ENCODE measurements around the gene FBXO5.
A peak's percentile ranks its signal among the peaks of the same experiment; 100 is the strongest.

Gene FBXO5

DNA sequence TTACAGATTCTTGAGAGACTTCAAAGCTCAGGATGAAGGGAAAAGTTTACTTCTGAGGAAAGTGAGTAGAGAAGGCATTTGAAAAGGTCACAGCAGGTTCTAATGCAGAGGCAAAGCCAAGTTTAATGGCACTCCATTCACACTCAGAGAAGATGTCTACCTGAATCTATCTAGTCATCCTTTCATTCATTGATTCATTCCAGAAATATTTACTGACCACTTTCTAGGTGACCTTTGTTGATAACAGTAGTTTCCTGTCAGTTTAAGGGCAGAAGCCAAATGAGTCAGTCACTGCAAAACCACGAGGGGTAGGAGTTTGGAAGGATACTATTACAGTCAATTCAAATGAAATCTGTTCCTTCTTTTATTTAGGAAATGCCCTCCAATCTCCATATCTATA, 30.8 kb downstream of the FBXO5 start:
- Histone ChIP-seq H3K9me3 (ENCODE audit: insufficient read depth, low read depth, low read length) (no peaks in the 10 kb centered on the region), H3K9me2 (replicated peaks; ENCODE audit: low read depth, low read length) (no peaks in the 10 kb centered on the region), H3F3A (ENCODE audit: low read depth) (no peaks in the 10 kb centered on the region), H3K27me3 (ENCODE audit: insufficient read depth, low read length, poor library complexity, severe bottlenecking) (no peaks in the 10 kb centered on the region), H3K79me2 (ENCODE audit: insufficient read depth, low read length) (no peaks in the 10 kb centered on the region), H3K9ac (ENCODE audit: low read depth, low read length, poor library complexity, severe bottlenecking) (no peak overlapping the region), H3K36me3 (ENCODE audit: insufficient read depth, low read length) (no peaks in the 10 kb centered on the region), H3K4me3 (ENCODE audit: low read length, poor library complexity, severe bottlenecking) (no peak overlapping the region), H3K4me1 (ENCODE audit: insufficient read depth, low read length, poor library complexity, severe bottlenecking) (peaks cover 6% of the 10 kb centered on the region), H4K20me1 (ENCODE audit: insufficient read depth, low read length, poor library complexity, severe bottlenecking) (no peaks in the 10 kb centered on the region), H2AFZ (ENCODE audit: low read length) (no peak overlapping the region), H3K4me2 (ENCODE audit: low read depth, low read length, poor library complexity, severe bottlenecking) (no peak overlapping the region)
- TF ChIP-seq, protein P1, sequence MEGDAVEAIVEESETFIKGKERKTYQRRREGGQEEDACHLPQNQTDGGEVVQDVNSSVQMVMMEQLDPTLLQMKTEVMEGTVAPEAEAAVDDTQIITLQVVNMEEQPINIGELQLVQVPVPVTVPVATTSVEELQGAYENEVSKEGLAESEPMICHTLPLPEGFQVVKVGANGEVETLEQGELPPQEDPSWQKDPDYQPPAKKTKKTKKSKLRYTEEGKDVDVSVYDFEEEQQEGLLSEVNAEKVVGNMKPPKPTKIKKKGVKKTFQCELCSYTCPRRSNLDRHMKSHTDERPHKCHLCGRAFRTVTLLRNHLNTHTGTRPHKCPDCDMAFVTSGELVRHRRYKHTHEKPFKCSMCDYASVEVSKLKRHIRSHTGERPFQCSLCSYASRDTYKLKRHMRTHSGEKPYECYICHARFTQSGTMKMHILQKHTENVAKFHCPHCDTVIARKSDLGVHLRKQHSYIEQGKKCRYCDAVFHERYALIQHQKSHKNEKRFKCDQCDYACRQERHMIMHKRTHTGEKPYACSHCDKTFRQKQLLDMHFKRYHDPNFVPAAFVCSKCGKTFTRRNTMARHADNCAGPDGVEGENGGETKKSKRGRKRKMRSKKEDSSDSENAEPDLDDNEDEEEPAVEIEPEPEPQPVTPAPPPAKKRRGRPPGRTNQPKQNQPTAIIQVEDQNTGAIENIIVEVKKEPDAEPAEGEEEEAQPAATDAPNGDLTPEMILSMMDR (conservative IDR thresholded peaks at IDR 0.05; ENCODE audit: low read length): no peak
- no peak for TF ChIP-seq EZH2phosphoT487 (IDR thresholded peaks at IDR 0.05; ENCODE audit: borderline replicate concordance)

DNA sequence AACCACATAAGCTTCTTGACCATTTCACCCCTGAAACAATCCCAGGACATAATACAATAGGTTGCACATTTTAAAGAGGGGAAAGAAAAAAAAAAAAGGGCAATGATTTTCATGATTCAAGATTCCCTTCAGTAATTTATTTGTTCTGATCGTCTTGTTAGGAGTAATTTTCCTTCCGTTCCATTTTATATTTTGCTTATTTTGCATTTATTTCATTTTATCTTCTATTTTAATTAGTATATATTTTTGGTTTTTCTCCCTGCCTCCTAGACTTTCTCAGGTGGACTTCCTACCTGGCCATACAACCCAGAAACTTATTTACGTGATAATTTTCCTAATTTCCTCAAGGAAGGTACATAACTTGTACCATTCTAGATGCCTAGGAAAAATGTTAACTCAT, 32.6 kb downstream of the FBXO5 start:
- Histone ChIP-seq H3K9me2 (replicated peaks; ENCODE audit: low read depth, low read length) (no peaks in the 10 kb centered on the region), H4K20me1 (ENCODE audit: insufficient read depth, low read length, poor library complexity, severe bottlenecking) (no peaks in the 10 kb centered on the region)
- TF ChIP-seq EZH2phosphoT487 (IDR thresholded peaks at IDR 0.05; ENCODE audit: borderline replicate concordance): no peak
- TF ChIP-seq, protein P1 (conservative IDR thresholded peaks at IDR 0.05; ENCODE audit: low read length): no peak

DNA sequence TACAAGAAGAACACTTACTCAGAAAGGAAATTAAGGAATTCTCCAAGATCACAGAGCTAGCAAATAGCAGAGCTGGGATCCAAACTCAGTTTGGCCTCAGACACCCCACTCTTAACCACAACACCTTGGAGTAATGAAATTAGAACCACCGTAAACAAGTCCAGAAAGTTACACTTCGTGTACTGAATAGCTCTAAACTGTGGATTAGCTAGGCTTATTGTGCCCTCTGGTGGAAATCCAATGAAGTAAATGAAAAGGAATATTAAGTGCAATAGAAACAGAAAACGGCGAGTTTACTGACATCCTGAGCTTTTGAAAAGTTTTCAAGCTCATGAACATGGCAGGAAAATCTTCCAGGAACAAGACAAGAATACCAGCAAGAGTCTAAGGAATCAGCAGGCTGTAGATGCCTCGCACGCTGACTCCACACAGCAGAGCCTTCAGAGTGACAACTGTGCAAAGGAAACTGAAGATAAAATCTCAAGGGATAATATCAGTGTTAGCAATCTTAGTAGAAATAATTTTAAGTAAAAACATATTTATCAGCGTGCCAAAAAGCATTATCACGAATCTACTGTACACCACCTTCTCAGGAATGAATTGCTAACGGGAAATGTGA, 34.6 kb downstream of the FBXO5 start:
- peaks cover 6% of the 10 kb centered on the region for H3K4me1 ChIP-seq (ENCODE audit: insufficient read depth, low read length, poor library complexity, severe bottlenecking)
- peak overlapping the region; percentile 57 for H3K4me3 ChIP-seq (ENCODE audit: low read length, poor library complexity, severe bottlenecking)
- H3F3A ChIP-seq (ENCODE audit: low read depth): no peaks in the 10 kb centered on the region
- H3K4me2 ChIP-seq (ENCODE audit: low read depth, low read length, poor library complexity, severe bottlenecking): peak overlapping the region; percentile 62
- no peak overlapping the region for H3K9ac ChIP-seq (ENCODE audit: low read depth, low read length, poor library complexity, severe bottlenecking)
- peak overlapping the region; percentile 87 for H2AFZ ChIP-seq (ENCODE audit: low read length)
- H3K36me3 ChIP-seq (ENCODE audit: insufficient read depth, low read length): no peaks in the 10 kb centered on the region
- H3K79me2 ChIP-seq (ENCODE audit: insufficient read depth, low read length): no peaks in the 10 kb centered on the region
- no peaks in the 10 kb centered on the region for H3K27me3 ChIP-seq (ENCODE audit: insufficient read depth, low read length, poor library complexity, severe bottlenecking)
- H3K9me2 ChIP-seq (replicated peaks; ENCODE audit: low read depth, low read length): no peaks in the 10 kb centered on the region
- H3K9me3 ChIP-seq (ENCODE audit: insufficient read depth, low read depth, low read length): no peaks in the 10 kb centered on the region
- no peaks in the 10 kb centered on the region for H4K20me1 ChIP-seq (ENCODE audit: insufficient read depth, low read length, poor library complexity, severe bottlenecking)
- TF ChIP-seq, protein P1 (conservative IDR thresholded peaks at IDR 0.05; ENCODE audit: low read length): peak; percentile 94
- TF ChIP-seq EZH2phosphoT487 (IDR thresholded peaks at IDR 0.05; ENCODE audit: borderline replicate concordance): no peak

More for the DNA sequence above, 32.6 kb downstream of the FBXO5 start:
- Histone ChIP-seq H3K4me1 (ENCODE audit: insufficient read depth, low read length, poor library complexity, severe bottlenecking) (peaks cover 6% of the 10 kb centered on the region), H3K9me3 (ENCODE audit: insufficient read depth, low read depth, low read length) (no peaks in the 10 kb centered on the region), H3K9ac (ENCODE audit: low read depth, low read length, poor library complexity, severe bottlenecking) (no peak overlapping the region), H3K4me3 (ENCODE audit: low read length, poor library complexity, severe bottlenecking) (no peak overlapping the region), H3K4me2 (ENCODE audit: low read depth, low read length, poor library complexity, severe bottlenecking) (no peak overlapping the region), H3F3A (ENCODE audit: low read depth) (no peaks in the 10 kb centered on the region), H2AFZ (ENCODE audit: low read length) (no peak overlapping the region), H3K36me3 (ENCODE audit: insufficient read depth, low read length) (no peaks in the 10 kb centered on the region), H3K79me2 (ENCODE audit: insufficient read depth, low read length) (no peaks in the 10 kb centered on the region), H3K27me3 (ENCODE audit: insufficient read depth, low read length, poor library complexity, severe bottlenecking) (no peaks in the 10 kb centered on the region)

Measured in Loucy (cell line).